IPS-NIHi7 (cell line): ENCODE measurements around the gene SERPINA1.
"Not testable (repeated sequence)": the region's sequence is repeated elsewhere in the genome, so short reads cannot be mapped to it uniquely, and the experiment has no call there.

Source experiments
- DNase-seq: peaks from one replicate; pipeline ENCODE4 v3.0.0; 2012; ENCODE audit warnings: mixed read lengths; ENCODE audit errors: extremely low spot score

Gene SERPINA1

GRCh38 chr14:94388384-94389103 lies at the start of gene SERPINA1:
TSS of gene SERPINA1 (minus strand) at chr14:94388602. CDS start at chr14:94383237, 5,365 bp downstream.
- DNase-seq = no peak

- no peak for DNase-seq
Measured at GRCh38 chr14:94428610-94429009, 40.2 kb upstream of the SERPINA1 start.

- no peak for DNase-seq
Measured at GRCh38 chr14:94427016-94427613, 38.7 kb upstream of the SERPINA1 start.

- no peak for DNase-seq
Measured at GRCh38 chr14:94426526-94426925, 38.1 kb upstream of the SERPINA1 start.

GRCh38 chr14:94424371-94424770 lies 36.0 kb upstream of the SERPINA1 start:
- no peak for DNase-seq

GRCh38 chr14:94423453-94424056 lies 35.2 kb upstream of the SERPINA1 start:
- peak; percentile 87 for DNase-seq

GRCh38 chr14:94421316-94421715 lies 32.9 kb upstream of the SERPINA1 start:
- DNase-seq = no peak

GRCh38 chr14:94417497-94418205 lies 29.2 kb upstream of the SERPINA1 start:
- DNase-seq = not testable (repeated sequence)

GRCh38 chr14:94412671-94413638 lies 24.6 kb upstream of the SERPINA1 start:
- DNase-seq = peak; percentile 64

- no peak for DNase-seq
Measured at GRCh38 chr14:94411638-94412037, 23.2 kb upstream of the SERPINA1 start.

GRCh38 chr14:94409430-94409829 lies 21.0 kb upstream of the SERPINA1 start:
- not testable (repeated sequence) for DNase-seq

- DNase-seq = no peak
Measured at GRCh38 chr14:94408546-94409095, 20.2 kb upstream of the SERPINA1 start.

- no peak for DNase-seq
Measured at GRCh38 chr14:94407906-94408305, 19.5 kb upstream of the SERPINA1 start.

GRCh38 chr14:94406910-94407309 lies 18.5 kb upstream of the SERPINA1 start:
- DNase-seq = no peak

- no peak for DNase-seq
Measured at GRCh38 chr14:94405486-94405885, 17.1 kb upstream of the SERPINA1 start.

GRCh38 chr14:94404561-94404960 lies 16.2 kb upstream of the SERPINA1 start:
- DNase-seq = no peak

GRCh38 chr14:94403312-94403932 lies 15.0 kb upstream of the SERPINA1 start:
- no peak for DNase-seq

GRCh38 chr14:94401083-94401482 lies 12.7 kb upstream of the SERPINA1 start:
- DNase-seq = no peak

- no peak for DNase-seq
Measured at GRCh38 chr14:94400422-94400841, 12.0 kb upstream of the SERPINA1 start.

- DNase-seq = no peak
Measured at GRCh38 chr14:94398536-94398935, 10.1 kb upstream of the SERPINA1 start.

GRCh38 chr14:94398182-94398479 lies 9.7 kb upstream of the SERPINA1 start:
- DNase-seq = no peak
